Measurements from ENCODE around the gene PADI1.
"Not testable (repeated sequence)": the region's sequence is repeated elsewhere in the genome, so short reads cannot be mapped to it uniquely, and the experiment has no call there.

The PADI1 gene

DNA sequence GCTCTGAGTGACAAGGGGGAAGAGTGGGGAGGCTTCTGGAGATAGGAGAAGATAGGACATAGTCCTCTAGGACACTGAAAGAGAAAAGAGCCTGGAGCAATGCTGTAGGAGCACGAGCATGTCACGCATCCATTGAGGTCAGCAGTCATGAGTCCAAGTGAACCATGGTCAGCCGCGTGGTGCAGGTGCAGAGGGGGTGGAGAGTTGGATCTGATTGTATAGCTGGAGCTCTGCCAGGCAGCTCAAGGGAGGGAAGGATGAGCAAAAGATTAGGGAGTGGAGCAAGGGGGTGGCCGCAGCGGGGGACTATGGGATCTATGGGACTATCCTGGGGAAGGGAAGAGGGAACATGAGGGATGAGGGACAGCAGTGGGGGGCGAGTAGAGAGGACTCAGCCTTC, 14.0 kb downstream of the PADI1 start:
- DNase-seq = no peak

GRCh38 chr1:17220287-17220686, 15.4 kb downstream of the PADI1 start:
- DNase-seq = no peak

DNA sequence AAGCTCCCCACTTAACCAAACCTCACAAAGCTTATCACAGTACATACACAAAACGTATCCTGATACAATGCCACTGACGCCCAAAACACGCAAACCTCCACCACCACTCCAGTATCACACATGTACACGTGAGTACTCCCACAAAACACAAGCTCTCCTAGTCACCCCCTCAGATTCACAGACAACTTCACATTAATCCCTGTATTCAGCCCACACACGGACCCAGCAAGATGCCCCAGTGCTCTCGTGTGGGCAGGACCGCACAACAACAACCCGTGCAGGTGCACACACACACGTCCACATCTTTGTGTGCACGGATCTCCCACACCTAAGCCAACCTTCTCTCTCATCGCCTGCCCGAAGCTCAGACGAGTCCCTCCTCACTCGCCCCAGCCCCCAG, 17.6 kb downstream of the PADI1 start:
- no peak for DNase-seq

DNA sequence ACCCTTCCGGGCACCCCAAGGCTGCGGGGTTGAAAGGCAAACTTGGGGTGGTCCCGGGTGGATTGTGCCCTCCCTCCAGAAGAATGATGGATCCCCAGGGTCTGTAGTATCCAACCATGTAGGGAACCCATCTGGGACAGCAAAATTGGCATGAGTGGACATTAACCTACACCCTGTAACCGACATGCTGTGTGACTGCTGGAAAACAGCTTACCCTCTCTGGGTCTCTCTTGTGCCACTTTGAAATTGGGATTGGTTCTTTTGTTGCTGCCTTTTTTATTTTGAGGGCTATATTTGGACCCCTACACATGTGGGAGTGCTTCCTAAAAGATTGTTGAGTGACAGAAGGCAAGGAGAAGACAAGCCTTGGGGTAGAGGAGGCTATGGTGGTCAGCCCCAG, 19.5 kb downstream of the PADI1 start:
- no peak for DNase-seq

DNA sequence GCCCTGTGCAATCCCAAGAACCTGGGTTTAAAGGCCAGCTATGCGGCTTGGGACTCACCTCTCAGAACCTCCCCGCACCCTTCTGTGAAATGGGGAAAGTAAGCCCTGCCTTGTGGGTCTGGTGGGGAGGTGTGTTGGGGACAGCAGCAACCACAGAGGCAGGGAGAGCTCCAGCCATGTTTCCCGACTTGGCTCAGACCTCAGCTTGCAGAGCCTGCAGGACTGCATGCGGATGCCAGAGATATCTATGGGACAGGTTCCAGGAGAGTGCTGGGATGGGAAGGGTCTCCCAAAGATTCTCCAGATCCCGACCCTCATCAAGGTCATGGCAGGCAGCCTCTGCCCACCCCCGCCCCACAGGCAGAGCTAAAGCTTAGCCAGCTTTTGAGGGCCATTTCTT, 20.2 kb downstream of the PADI1 start:
- no peak for DNase-seq

GRCh38 chr1:17227358-17227915, 22.5 kb downstream of the PADI1 start:
- DNase-seq = no peak

- DNase-seq = no peak
Observed at GRCh38 chr1:17228619-17229018, 23.7 kb downstream of the PADI1 start.

- no peak for DNase-seq
Observed at GRCh38 chr1:17229379-17229778, 24.5 kb downstream of the PADI1 start.

DNA sequence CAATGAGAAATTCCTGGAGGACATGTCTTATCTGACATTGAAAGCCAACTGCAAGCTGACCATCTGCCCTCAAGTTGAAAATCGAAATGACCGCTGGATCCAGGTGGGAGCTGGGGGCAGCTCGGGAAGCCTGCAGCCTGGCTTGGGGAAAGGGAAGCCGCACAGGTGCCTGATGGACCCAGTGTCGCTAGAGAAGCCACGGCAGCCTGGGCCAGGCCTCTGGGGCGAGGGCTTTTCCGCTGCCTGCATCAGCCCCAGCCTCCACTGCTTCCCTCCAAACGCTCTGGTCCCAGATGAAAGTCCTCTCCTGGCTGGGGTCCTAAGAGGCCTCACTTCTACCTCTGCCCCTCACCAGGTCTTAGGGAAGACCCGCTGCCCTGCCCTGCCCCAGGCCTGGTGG, 25.2 kb downstream of the PADI1 start:
- DNase-seq = no peak

- DNase-seq = no peak
Observed at GRCh38 chr1:17230671-17231310, 25.9 kb downstream of the PADI1 start.

DNA sequence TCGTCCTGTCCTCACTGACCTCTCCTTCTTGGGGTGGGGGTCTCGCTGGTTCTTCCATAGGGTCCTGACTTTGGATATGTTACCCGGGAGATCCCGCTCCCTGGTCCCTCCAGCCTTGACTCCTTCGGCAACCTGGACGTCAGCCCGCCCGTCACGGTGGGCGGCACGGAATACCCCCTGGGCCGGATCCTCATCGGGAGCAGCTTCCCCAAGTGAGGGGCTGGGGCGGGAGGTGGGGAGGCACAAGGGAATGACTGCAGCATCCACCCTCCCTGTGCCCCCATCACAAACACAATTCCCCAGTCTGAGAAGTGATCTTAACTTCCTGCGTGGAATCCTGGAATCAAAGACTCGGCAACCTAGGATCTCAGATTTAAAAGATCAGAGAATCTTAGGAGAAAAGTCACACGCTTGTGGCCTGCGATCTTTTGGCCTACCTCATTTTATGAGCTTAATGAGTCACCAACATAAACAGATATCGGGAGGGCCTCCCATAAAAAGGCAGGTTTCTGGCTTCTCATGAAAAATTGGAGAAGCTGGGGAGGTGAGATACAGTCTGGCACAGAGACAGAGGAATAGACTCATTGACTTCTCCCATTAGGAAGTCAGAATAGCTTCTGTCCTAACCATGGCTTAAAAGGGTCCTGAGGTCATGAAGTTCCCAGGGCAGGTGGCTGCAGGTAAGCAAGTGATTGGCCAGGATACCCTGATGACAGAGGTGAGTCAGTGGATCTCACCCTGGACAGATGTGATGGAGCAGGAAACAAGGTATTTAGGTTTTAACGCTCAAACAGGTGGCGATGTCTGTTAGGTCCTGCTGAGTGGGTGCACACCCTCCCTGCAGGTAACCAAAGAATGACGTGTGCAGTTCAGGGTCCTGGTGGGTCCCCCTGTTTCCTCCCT, 28.1 kb downstream of the PADI1 start:
- DNase-seq = no peak

DNA sequence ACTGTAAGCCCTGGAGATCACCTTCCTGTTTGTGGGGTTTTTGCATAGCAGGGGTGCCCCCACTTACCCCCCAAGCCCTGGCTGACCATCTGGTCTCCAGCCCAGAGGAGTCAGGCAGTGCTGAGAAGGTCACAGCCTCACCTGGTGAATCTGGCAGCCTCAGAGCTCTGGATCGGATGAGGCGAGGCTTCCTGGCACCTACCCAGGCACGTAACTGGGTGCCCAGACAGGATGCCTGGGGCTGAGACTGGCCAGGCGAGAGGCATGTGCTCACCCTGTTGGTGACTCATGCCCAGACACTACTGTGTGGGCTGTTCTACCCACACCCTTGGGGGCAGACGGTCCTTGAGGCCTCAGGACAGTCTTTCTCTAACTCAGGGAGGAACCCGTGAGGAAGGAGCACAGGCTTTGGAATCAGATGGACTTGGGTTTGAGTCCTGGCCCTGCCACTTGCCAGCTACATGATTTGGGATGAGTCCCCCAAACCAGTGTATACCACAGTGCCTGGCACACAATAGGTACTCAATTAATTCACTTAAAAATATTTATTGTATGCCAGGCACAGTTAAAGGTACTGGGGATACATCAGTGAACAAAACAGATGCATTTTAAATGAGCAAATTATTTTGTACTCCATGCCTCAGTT, 28.9 kb downstream of the PADI1 start:
- DNase-seq = peak; percentile 12 to 27

- no peak for DNase-seq
Observed at GRCh38 chr1:17234405-17234804, 29.5 kb downstream of the PADI1 start.

- DNase-seq = no peak
Observed at GRCh38 chr1:17235135-17235885, 30.4 kb downstream of the PADI1 start.

GRCh38 chr1:17236779-17237560, 32.0 kb downstream of the PADI1 start:
- peak; percentile 66 to 68 for DNase-seq

- DNase-seq = no peak
Observed at GRCh38 chr1:17237561-17237903, 32.6 kb downstream of the PADI1 start.

- peak; percentile 81 to 83 for DNase-seq
Observed at GRCh38 chr1:17239420-17239819, 34.5 kb downstream of the PADI1 start.

- not testable (repeated sequence) for DNase-seq
Observed at GRCh38 chr1:17241011-17241779, 36.3 kb downstream of the PADI1 start.

DNA sequence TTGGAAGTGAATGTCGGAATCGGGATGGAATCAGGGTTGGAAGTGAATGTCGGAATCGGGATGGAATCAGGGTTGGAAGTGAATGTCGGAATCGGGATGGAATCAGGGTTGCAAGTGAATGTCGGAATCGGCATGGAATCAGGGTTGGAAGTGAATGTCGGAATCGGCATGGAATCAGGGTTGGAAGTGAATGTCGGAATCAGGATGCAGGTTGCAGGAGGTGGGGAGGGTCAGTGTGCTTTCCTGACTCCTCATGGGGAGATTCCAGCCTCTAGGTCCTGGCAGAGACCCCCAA, 36.8 kb downstream of the PADI1 start:
- not testable (repeated sequence) for DNase-seq

GRCh38 chr1:17243274-17243673, 38.3 kb downstream of the PADI1 start:
- no peak for DNase-seq

Data from AML-193 (cell line).